ENCODE data around the gene LEMD2.

GRCh38 chr6:33727126-33727525 lies 61.8 kb downstream of the LEMD2 start:
- no peak for TF ChIP-seq CTCF (IDR thresholded peaks at IDR 0.05)
- no peak for TF ChIP-seq POLR2A (IDR thresholded peaks at IDR 0.05)
- TF ChIP-seq POLR2AphosphoS5 (IDR thresholded peaks at IDR 0.05), result no peak

All from suprapubic skin (tissue), 4 donors.